Chondrocyte (in vitro differentiated cells): Measurements from ENCODE around the gene SPTLC1. TPM values are rescaled to one million over a fixed set of nuclear protein-coding genes. Genes with fewer than 3 reads are reported as not detected.
A peak's percentile ranks its signal among the peaks of the same experiment; 100 is the strongest.
"Not testable (repeated sequence)": the region's sequence is repeated elsewhere in the genome, so short reads cannot be mapped to it uniquely, and the experiment has no call there.

Source experiments
- DNase-seq: peaks from one replicate; pipeline ENCODE4 v3.0.0; 2021; ENCODE audit warnings: mixed read lengths, low spot score
- H3K27ac Mint-ChIP-seq: one replicate; pipeline ENCODE4 v1.8.0; 2021; ENCODE audit warnings: mild to moderate bottlenecking, moderate library complexity, mixed read lengths; ENCODE audit not compliant: unreplicated experiment
- H3K27me3 Mint-ChIP-seq: 2 replicates; pipeline ENCODE4 v1.8.0; 2021; ENCODE audit warnings: low read depth, mixed read lengths
- H3K36me3 Mint-ChIP-seq: 2 replicates; pipeline ENCODE4 v1.8.0; 2021; ENCODE audit warnings: low read depth, mixed read lengths
- H3K4me1 Mint-ChIP-seq: 2 replicates; pipeline ENCODE4 v1.8.0; 2021; ENCODE audit warnings: low read depth, mild to moderate bottlenecking, mixed read lengths
- H3K4me3 Mint-ChIP-seq: one replicate; pipeline ENCODE4 v1.8.0; 2021; ENCODE audit warnings: mild to moderate bottlenecking, moderate library complexity, mixed read lengths; ENCODE audit not compliant: unreplicated experiment
- H3K9me3 Mint-ChIP-seq: 2 replicates; pipeline ENCODE4 v1.8.0; 2021; ENCODE audit warnings: low read depth, mixed read lengths
- CTCF ChIP-seq: fragments of 200-600 bp; sonication (generic); IDR thresholded peaks from 2 replicates; pipeline ENCODE4 v1.5.0; 2021; ENCODE audit warnings: antibody characterized with exemption, mild to moderate bottlenecking, moderate library complexity
- total RNA-seq: library from RNA; stranded (reverse); gene quantifications from 3 replicates; pipeline ENCODE4 v1.2.1, GENCODE V29; 2021

The SPTLC1 gene
- total RNA-seq, 1 donor from 2014 or later: 88.9 TPM

- peaks cover 70% of the 10 kb centered on the region for H3K4me1 Mint-ChIP-seq
- H3K27ac Mint-ChIP-seq: peak overlapping the region; percentile 98
- no peaks in the 10 kb centered on the region for H3K9me3 Mint-ChIP-seq
- no peaks in the 10 kb centered on the region for H3K36me3 Mint-ChIP-seq
- H3K4me3 Mint-ChIP-seq: no peak overlapping the region
- DNase-seq: no peak
- no peaks in the 10 kb centered on the region for H3K27me3 Mint-ChIP-seq
- TF ChIP-seq CTCF: no peak
Measured at GRCh38 chr9:92147852-92148180, 32.6 kb upstream of the SPTLC1 start.

GRCh38 chr9:92147030-92147851 is 32.0 kb upstream of the SPTLC1 start:
- peak overlapping the region; percentile 98 for H3K27ac Mint-ChIP-seq
- H3K9me3 Mint-ChIP-seq: no peaks in the 10 kb centered on the region
- H3K4me3 Mint-ChIP-seq: peak overlapping the region; percentile 57
- peak; percentile 69 for TF ChIP-seq CTCF
- H3K4me1 Mint-ChIP-seq: peaks cover 71% of the 10 kb centered on the region
- no peak for DNase-seq
- H3K27me3 Mint-ChIP-seq: no peaks in the 10 kb centered on the region
- H3K36me3 Mint-ChIP-seq: no peaks in the 10 kb centered on the region

- Mint-ChIP-seq H3K9me3 (no peaks in the 10 kb centered on the region), H3K4me3 (no peak overlapping the region), H3K27ac (peak overlapping the region; percentile 98), H3K27me3 (no peaks in the 10 kb centered on the region), H3K36me3 (no peaks in the 10 kb centered on the region), H3K4me1 (peaks cover 71% of the 10 kb centered on the region)
- no peak for TF ChIP-seq CTCF
- DNase-seq: no peak
Measured at GRCh38 chr9:92146610-92147009, 31.4 kb upstream of the SPTLC1 start.

GRCh38 chr9:92145784-92146183 is 30.6 kb upstream of the SPTLC1 start:
- not testable (repeated sequence) for DNase-seq, H3K9me3 Mint-ChIP-seq, H3K27me3 Mint-ChIP-seq, H3K36me3 Mint-ChIP-seq, H3K4me3 Mint-ChIP-seq
- H3K27ac Mint-ChIP-seq: peak overlapping the region; percentile 60
- peaks cover 69% of the 10 kb centered on the region for H3K4me1 Mint-ChIP-seq

- Mint-ChIP-seq H3K9me3 (no peaks in the 10 kb centered on the region), H3K36me3 (no peaks in the 10 kb centered on the region), H3K4me3 (peak overlapping the region; percentile 69), H3K27me3 (no peaks in the 10 kb centered on the region), H3K4me1 (peaks cover 57% of the 10 kb centered on the region), H3K27ac (no peak overlapping the region)
- no peak for TF ChIP-seq CTCF
- no peak for DNase-seq
Measured at GRCh38 chr9:92142329-92142728, 27.1 kb upstream of the SPTLC1 start.
